Adrenal gland (tissue), 5 donors: ENCODE results near the gene ERCC3.

Experiments used
- CTCF ChIP-seq, 6 experiments: fragments of 450-650 bp in 4 of 6; fragments of 200-600 bp in 2 of 6; sonication (generic) in 1 of 6; IDR thresholded peaks; 1 replicate in 5 of 6; 2 replicates in 1 of 6; pipeline versions ENCODE4 v1.5.1 to v1.8.0; 2016 to 2021; ENCODE audit warnings: antibody characterized with exemption in 6 of 6, mild to moderate bottlenecking in 2 of 6, moderate library complexity in 1 of 6
- POLR2A ChIP-seq, 2 donors: fragments of 450-650 bp; IDR thresholded peaks; one replicate each; pipeline ENCODE4 v1.6.1; 2017; ENCODE audit warnings: antibody characterized with exemption in 2 of 2, mild to moderate bottlenecking in 2 of 2, moderate library complexity in 1 of 2
- donor health status: DM: no; HTN: no; CAD: no.

GRCh38 chr2:127229555-127229954, 64.4 kb downstream of the ERCC3 start:
- TF ChIP-seq CTCF (IDR thresholded peaks at IDR 0.05) (no peak), POLR2A (IDR thresholded peaks at IDR 0.05) (no peak)
